Hepatocyte (in vitro differentiated cells): ENCODE results near the gene KCNQ1.

ENCODE experiments used
- CTCF ChIP-seq: fragments of 200-600 bp; sonication (generic); IDR thresholded peaks from 2 replicates; pipeline ENCODE4 v1.5.1; 2016; ENCODE audit warnings: antibody characterized with exemption, mild to moderate bottlenecking; ENCODE audit not compliant: poor library complexity
- EZH2 ChIP-seq: fragments of 200-600 bp; sonication (generic); IDR thresholded peaks from 2 replicates; pipeline ENCODE4 v1.6.1; 2016; ENCODE audit warnings: antibody characterized with exemption, mild to moderate bottlenecking, borderline replicate concordance

- no peak for TF ChIP-seq CTCF
- no peak for TF ChIP-seq EZH2
Observed at GRCh38 chr11:2473361-2474058, 28.7 kb downstream of the KCNQ1 start.
